Glutamatergic neuron (in vitro differentiated cells): Measurements from ENCODE around the gene SAMD3. TPM values are rescaled to one million over a fixed set of nuclear protein-coding genes. Genes with fewer than 3 reads are reported as not detected.

Experiments used
- DNase-seq: peaks from one replicate; pipeline ENCODE4 v3.0.0; 2022
- H3K27ac Mint-ChIP-seq: one replicate; pipeline ENCODE4 v1.8.0; 2020; ENCODE audit warnings: mild to moderate bottlenecking, mixed read lengths, inconsistent platforms; ENCODE audit not compliant: unreplicated experiment
- H3K27me3 Mint-ChIP-seq: one replicate; pipeline ENCODE4 v1.8.0; 2020; ENCODE audit warnings: mild to moderate bottlenecking, moderate library complexity, mixed read lengths, inconsistent platforms; ENCODE audit not compliant: unreplicated experiment
- H3K36me3 Mint-ChIP-seq: one replicate; pipeline ENCODE4 v1.8.0; 2020; ENCODE audit warnings: mild to moderate bottlenecking, mixed read lengths, inconsistent platforms; ENCODE audit not compliant: unreplicated experiment
- H3K4me1 Mint-ChIP-seq: one replicate; pipeline ENCODE4 v1.8.0; 2020; ENCODE audit warnings: mild to moderate bottlenecking, low read depth, mixed read lengths, inconsistent platforms; ENCODE audit not compliant: unreplicated experiment
- H3K4me3 Mint-ChIP-seq: one replicate; pipeline ENCODE4 v1.8.0; 2020; ENCODE audit warnings: mild to moderate bottlenecking, mixed read lengths, inconsistent platforms; ENCODE audit not compliant: unreplicated experiment
- H3K9me3 Mint-ChIP-seq: one replicate; pipeline ENCODE4 v1.8.0; 2020; ENCODE audit warnings: mild to moderate bottlenecking, moderate library complexity, mixed read lengths, inconsistent platforms; ENCODE audit not compliant: unreplicated experiment
- CTCF ChIP-seq: fragments of 200-600 bp; sonication (generic); IDR thresholded peaks from one replicate; pipeline ENCODE4 v1.5.0; 2021; ENCODE audit not compliant: partially characterized antibody, unreplicated experiment
- total RNA-seq: library from RNA; stranded (reverse); fragmentation: NEBNext Ultra II Directional; extraction: Animal tissue kit (Norgen Biotek cat#: 25700); gene quantifications from one replicate; pipeline ENCODE4 v1.2.1, GENCODE V29; 2021; ENCODE audit not compliant: unreplicated experiment

The SAMD3 gene
- total RNA-seq, 1 donor from 2014 or later, result 1.6 TPM

- H3K9me3 Mint-ChIP-seq, result no peaks in the 10 kb centered on the region
- H3K27ac Mint-ChIP-seq, result no peak overlapping the region
- no peaks in the 10 kb centered on the region for H3K36me3 Mint-ChIP-seq
Measured at GRCh38 chr6:130259557-130259956, 36.8 kb upstream of the SAMD3 start.

GRCh38 chr6:130259140-130259539, 36.4 kb upstream of the SAMD3 start:
- no peaks in the 10 kb centered on the region for H3K4me1 Mint-ChIP-seq
- TF ChIP-seq CTCF, result no peak
- no peak overlapping the region for H3K4me3 Mint-ChIP-seq

More at GRCh38 chr6:130259557-130259956, 36.8 kb upstream of the SAMD3 start:
- H3K4me3 Mint-ChIP-seq, result no peak overlapping the region
- peaks cover 1% of the 10 kb centered on the region for H3K27me3 Mint-ChIP-seq
- no peak for DNase-seq
- no peaks in the 10 kb centered on the region for H3K4me1 Mint-ChIP-seq
- no peak for TF ChIP-seq CTCF

GRCh38 chr6:130252527-130253237, 29.9 kb upstream of the SAMD3 start:
- no peaks in the 10 kb centered on the region for H3K4me1 Mint-ChIP-seq
- no peak overlapping the region for H3K27ac Mint-ChIP-seq
- no peak for DNase-seq
- no peaks in the 10 kb centered on the region for H3K36me3 Mint-ChIP-seq
- H3K27me3 Mint-ChIP-seq, result no peaks in the 10 kb centered on the region
- no peaks in the 10 kb centered on the region for H3K9me3 Mint-ChIP-seq
- no peak overlapping the region for H3K4me3 Mint-ChIP-seq
- TF ChIP-seq CTCF, result no peak

More at GRCh38 chr6:130259140-130259539, 36.4 kb upstream of the SAMD3 start:
- no peaks in the 10 kb centered on the region for H3K9me3 Mint-ChIP-seq
- no peak for DNase-seq
- H3K36me3 Mint-ChIP-seq, result no peaks in the 10 kb centered on the region
- no peak overlapping the region for H3K27ac Mint-ChIP-seq
- H3K27me3 Mint-ChIP-seq, result peaks cover 1% of the 10 kb centered on the region

GRCh38 chr6:130245267-130245666, 22.5 kb upstream of the SAMD3 start:
- no peak for TF ChIP-seq CTCF
- no peak for DNase-seq
- no peak overlapping the region for H3K27ac Mint-ChIP-seq
- no peak overlapping the region for H3K4me3 Mint-ChIP-seq
- H3K9me3 Mint-ChIP-seq, result no peaks in the 10 kb centered on the region
- no peaks in the 10 kb centered on the region for H3K27me3 Mint-ChIP-seq
- H3K36me3 Mint-ChIP-seq, result no peaks in the 10 kb centered on the region
- H3K4me1 Mint-ChIP-seq, result no peaks in the 10 kb centered on the region

- TF ChIP-seq CTCF, result no peak
- H3K4me3 Mint-ChIP-seq, result no peak overlapping the region
- H3K27ac Mint-ChIP-seq, result no peak overlapping the region
- no peaks in the 10 kb centered on the region for H3K4me1 Mint-ChIP-seq
- DNase-seq, result no peak
- H3K9me3 Mint-ChIP-seq, result no peaks in the 10 kb centered on the region
- no peaks in the 10 kb centered on the region for H3K36me3 Mint-ChIP-seq
- H3K27me3 Mint-ChIP-seq, result no peaks in the 10 kb centered on the region
Measured at GRCh38 chr6:130244728-130245127, 22.0 kb upstream of the SAMD3 start.
